Measurements from ENCODE around the gene WDR48. TPM values are rescaled to one million over a fixed set of nuclear protein-coding genes. Genes with fewer than 3 reads are reported as not detected.

The WDR48 gene
- total RNA-seq, 1 donor, result 39.8 TPM

DNA sequence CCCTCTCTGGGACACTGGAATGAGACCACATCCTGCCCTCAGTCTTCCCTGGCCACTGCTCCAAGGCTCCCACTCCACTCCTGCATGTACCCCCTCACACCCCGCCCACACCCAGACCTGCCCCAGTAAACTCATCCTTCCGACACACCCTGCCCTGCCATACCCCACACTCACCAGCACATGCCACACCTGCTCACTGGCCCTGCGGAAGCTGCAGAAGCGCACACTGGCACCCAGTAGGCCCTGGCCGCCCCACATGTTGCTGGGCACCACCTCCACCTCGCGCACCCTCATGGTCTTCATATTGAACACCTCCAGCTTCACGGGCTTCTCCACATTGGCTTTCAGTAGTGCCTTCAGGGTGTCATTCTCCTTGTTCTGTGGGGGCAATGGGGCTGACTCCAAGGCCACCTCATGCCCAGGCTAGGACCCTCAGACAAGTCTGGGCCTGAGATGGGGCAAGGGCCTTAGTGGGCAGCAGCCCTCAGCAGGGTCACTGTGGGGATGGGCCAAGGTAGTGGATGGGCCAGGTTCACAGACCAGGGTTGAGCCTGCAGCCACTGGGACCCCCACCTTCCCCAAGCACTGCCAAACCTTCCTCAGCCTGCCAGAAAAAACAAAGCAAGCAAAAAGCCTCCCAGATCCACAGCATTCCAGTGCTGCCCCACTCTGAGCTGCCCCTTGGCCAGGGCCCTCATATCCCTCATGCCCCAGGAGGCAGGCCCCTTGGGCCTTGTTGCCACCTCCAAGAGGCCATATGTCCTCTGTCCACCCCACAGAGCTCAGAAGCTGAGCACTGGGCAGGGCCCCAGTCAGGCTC, 50.9 kb downstream of the WDR48 start:
- Histone ChIP-seq H3K27ac (ENCODE audit: low read depth, low read length) (no peak overlapping the region), H3K4me1 (ENCODE audit: insufficient read depth, low read length) (peaks cover 12% of the 10 kb centered on the region), H4K20me1 (ENCODE audit: insufficient read depth, low read length) (peaks cover 60% of the 10 kb centered on the region), H3K4me2 (ENCODE audit: insufficient read depth, low read length) (no peak overlapping the region), H3K79me2 (ENCODE audit: insufficient read depth, low read length) (peaks cover 72% of the 10 kb centered on the region), H3K9me3 (ENCODE audit: low read depth, low read length) (no peaks in the 10 kb centered on the region), H2AFZ (ENCODE audit: low read length) (no peak overlapping the region), H3K4me3 (ENCODE audit: insufficient read depth, low read length) (no peak overlapping the region), H3K27me3 (ENCODE audit: insufficient read depth, low read length) (no peaks in the 10 kb centered on the region), H3K36me3 (ENCODE audit: insufficient read depth, low read length) (peaks cover 29% of the 10 kb centered on the region)
- DNase-seq (ENCODE audit: insufficient read length, low spot score, missing footprints), result peak; percentile 60
- TF ChIP-seq, protein P1, sequence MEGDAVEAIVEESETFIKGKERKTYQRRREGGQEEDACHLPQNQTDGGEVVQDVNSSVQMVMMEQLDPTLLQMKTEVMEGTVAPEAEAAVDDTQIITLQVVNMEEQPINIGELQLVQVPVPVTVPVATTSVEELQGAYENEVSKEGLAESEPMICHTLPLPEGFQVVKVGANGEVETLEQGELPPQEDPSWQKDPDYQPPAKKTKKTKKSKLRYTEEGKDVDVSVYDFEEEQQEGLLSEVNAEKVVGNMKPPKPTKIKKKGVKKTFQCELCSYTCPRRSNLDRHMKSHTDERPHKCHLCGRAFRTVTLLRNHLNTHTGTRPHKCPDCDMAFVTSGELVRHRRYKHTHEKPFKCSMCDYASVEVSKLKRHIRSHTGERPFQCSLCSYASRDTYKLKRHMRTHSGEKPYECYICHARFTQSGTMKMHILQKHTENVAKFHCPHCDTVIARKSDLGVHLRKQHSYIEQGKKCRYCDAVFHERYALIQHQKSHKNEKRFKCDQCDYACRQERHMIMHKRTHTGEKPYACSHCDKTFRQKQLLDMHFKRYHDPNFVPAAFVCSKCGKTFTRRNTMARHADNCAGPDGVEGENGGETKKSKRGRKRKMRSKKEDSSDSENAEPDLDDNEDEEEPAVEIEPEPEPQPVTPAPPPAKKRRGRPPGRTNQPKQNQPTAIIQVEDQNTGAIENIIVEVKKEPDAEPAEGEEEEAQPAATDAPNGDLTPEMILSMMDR (IDR thresholded peaks at IDR 0.05; ENCODE audit: extremely low read depth, low read depth, low read length), result no peak

DNA sequence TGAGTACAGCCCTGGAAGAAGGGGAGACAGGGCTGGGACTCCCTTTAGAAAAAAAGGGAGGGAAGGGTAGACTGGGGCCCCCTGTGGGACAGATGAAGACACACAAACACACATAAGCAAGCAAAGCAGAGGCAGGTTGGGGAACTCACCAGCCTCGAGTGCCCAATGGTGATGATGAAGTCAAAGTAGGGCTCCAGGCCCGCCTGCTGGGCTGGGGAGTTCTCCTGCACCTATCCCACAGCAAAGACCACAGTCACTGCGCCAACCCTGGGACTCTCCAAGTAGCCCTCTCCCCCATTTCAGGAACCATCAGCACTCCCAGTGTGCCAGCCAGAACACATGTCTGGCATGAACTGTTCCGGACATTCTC, 51.5 kb downstream of the WDR48 start:
- Histone ChIP-seq H4K20me1 (ENCODE audit: insufficient read depth, low read length) (peaks cover 60% of the 10 kb centered on the region), H3K4me2 (ENCODE audit: insufficient read depth, low read length) (no peak overlapping the region), H3K4me3 (ENCODE audit: insufficient read depth, low read length) (no peak overlapping the region), H3K27me3 (ENCODE audit: insufficient read depth, low read length) (no peaks in the 10 kb centered on the region), H3K4me1 (ENCODE audit: insufficient read depth, low read length) (peaks cover 16% of the 10 kb centered on the region), H3K27ac (ENCODE audit: low read depth, low read length) (no peak overlapping the region), H3K9me3 (ENCODE audit: low read depth, low read length) (no peaks in the 10 kb centered on the region), H3K79me2 (ENCODE audit: insufficient read depth, low read length) (peaks cover 72% of the 10 kb centered on the region), H2AFZ (ENCODE audit: low read length) (no peak overlapping the region), H3K36me3 (ENCODE audit: insufficient read depth, low read length) (peaks cover 23% of the 10 kb centered on the region)
- no peak for DNase-seq (ENCODE audit: insufficient read length, low spot score, missing footprints)
- TF ChIP-seq, protein P1 (IDR thresholded peaks at IDR 0.05; ENCODE audit: extremely low read depth, low read depth, low read length), result peak; percentile 25

DNA sequence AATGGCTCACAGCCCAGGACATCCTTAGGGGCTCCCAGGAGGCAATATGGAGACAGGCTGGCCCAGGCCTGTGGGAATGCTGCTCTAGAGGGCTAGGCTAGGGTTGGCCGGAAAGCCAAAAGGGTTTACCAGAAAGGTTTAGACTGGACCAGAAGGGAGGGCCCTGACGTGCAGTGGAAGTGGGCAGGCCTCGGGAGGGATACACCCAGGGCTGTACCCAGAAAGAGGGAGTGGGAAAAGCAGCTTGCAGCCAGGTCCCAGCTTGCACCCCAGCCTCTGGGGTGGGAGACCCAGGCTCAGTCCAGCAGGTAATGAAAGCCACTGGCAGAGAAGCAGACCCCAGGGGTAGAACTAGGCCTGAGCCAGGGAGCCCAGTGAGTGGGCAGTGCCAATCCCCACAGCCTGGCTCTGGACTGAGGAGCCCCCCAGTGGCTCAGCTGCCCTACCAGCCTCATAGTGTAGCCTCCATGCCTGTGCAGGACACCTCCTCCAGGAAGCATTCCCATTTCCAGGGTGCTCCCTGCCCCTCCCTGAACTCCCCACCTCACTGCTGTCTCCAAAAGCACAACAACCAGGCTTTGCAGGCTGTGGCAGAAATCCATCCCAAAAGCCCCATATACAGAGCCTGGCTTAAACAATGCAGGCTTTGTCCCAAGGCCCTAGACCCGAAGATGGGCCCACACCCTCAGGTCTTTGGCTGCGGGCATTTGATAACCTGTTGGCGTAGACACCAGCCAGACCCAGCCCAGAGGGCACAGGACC, 52.2 kb downstream of the WDR48 start:
- Histone ChIP-seq H3K27me3 (ENCODE audit: insufficient read depth, low read length) (no peaks in the 10 kb centered on the region), H2AFZ (ENCODE audit: low read length) (no peak overlapping the region), H3K36me3 (ENCODE audit: insufficient read depth, low read length) (peaks cover 17% of the 10 kb centered on the region), H3K79me2 (ENCODE audit: insufficient read depth, low read length) (peaks cover 72% of the 10 kb centered on the region), H3K9me3 (ENCODE audit: low read depth, low read length) (no peaks in the 10 kb centered on the region), H4K20me1 (ENCODE audit: insufficient read depth, low read length) (peaks cover 60% of the 10 kb centered on the region), H3K4me1 (ENCODE audit: insufficient read depth, low read length) (peaks cover 18% of the 10 kb centered on the region), H3K4me3 (ENCODE audit: insufficient read depth, low read length) (no peak overlapping the region), H3K27ac (ENCODE audit: low read depth, low read length) (peak overlapping the region; percentile 8), H3K4me2 (ENCODE audit: insufficient read depth, low read length) (no peak overlapping the region)
- TF ChIP-seq, protein P1 (IDR thresholded peaks at IDR 0.05; ENCODE audit: extremely low read depth, low read depth, low read length), result no peak
- DNase-seq (ENCODE audit: insufficient read length, low spot score, missing footprints), result peak; percentile 73
